Neural cell (in vitro differentiated cells): ENCODE results near the gene ODF4. TPM values are rescaled to one million over a fixed set of nuclear protein-coding genes. Genes with fewer than 3 reads are reported as not detected.

Experiments
- H2AFZ ChIP-seq: fragments of 200-600, 300-800 bp; sonication (generic), shearing (Covaris generic); 2 replicates; pipeline ENCODE4 v1.6.0; 2014; ENCODE audit warnings: low read depth, mild to moderate bottlenecking, antibody characterized with exemption, low read length, moderate library complexity
- H3F3A ChIP-seq: fragments of 200-600 bp; shearing (Covaris generic); 2 replicates; pipeline ENCODE4 v1.6.1; 2016; ENCODE audit warnings: mild to moderate bottlenecking, moderate library complexity, mixed read lengths, antibody characterized with exemption, low read length; ENCODE audit not compliant: insufficient read depth, poor library complexity, severe bottlenecking
- H3K27ac ChIP-seq: fragments of 200-600, 300-800 bp; sonication (generic), shearing (Covaris generic); 2 replicates; pipeline ENCODE4 v1.5.1; 2014; ENCODE audit warnings: mild to moderate bottlenecking, low read length, moderate library complexity
- H3K27me3 ChIP-seq: fragments of 300-800, 200-600 bp; sonication (generic), shearing (Covaris generic); 2 replicates; pipeline ENCODE4 v1.6.0; 2014; ENCODE audit warnings: mild to moderate bottlenecking, low read depth, low read length, moderate library complexity; ENCODE audit not compliant: insufficient read depth
- H3K36me3 ChIP-seq: fragments of 300-800, 200-600 bp; sonication (generic), shearing (Covaris generic); 2 replicates; pipeline ENCODE4 v1.5.1; 2014; ENCODE audit warnings: mild to moderate bottlenecking, antibody characterized with exemption, low read length, moderate library complexity; ENCODE audit not compliant: insufficient read depth
- H3K4me2 ChIP-seq: fragments of 300-800, 200-600 bp; sonication (generic), shearing (Covaris generic); 2 replicates; pipeline ENCODE4 v1.6.0; 2014; ENCODE audit warnings: mild to moderate bottlenecking, low read length
- H3K4me3 ChIP-seq: fragments of 300-800, 200-600 bp; sonication (generic), shearing (Covaris generic); 2 replicates; pipeline ENCODE4 v1.5.1; 2014; ENCODE audit warnings: mild to moderate bottlenecking, low read length, moderate library complexity
- H3K79me2 ChIP-seq: fragments of 200-600 bp; shearing (Covaris generic); replicated peaks from 2 replicates; pipeline ENCODE4 v1.6.0; 2014; ENCODE audit warnings: mild to moderate bottlenecking, low read length, moderate library complexity; ENCODE audit not compliant: insufficient read depth
- H3K9ac ChIP-seq: fragments of 300-800, 200-600 bp; sonication (generic), shearing (Covaris generic); 2 replicates; pipeline ENCODE4 v1.6.1; 2016; ENCODE audit warnings: mild to moderate bottlenecking, low read length, mixed read lengths
- H3K9me2 ChIP-seq: fragments of 200-600 bp; shearing (Covaris generic); 2 replicates; pipeline ENCODE4 v1.6.1; 2016; ENCODE audit warnings: mild to moderate bottlenecking, low read length, mixed read lengths; ENCODE audit not compliant: insufficient read depth
- H3K9me3 ChIP-seq: fragments of 200-600, 300-800 bp; sonication (generic), shearing (Covaris generic); 2 replicates; pipeline ENCODE4 v1.6.1; 2016; ENCODE audit warnings: mild to moderate bottlenecking, mixed run types, low read length, moderate library complexity, mixed read lengths
- H4K20me1 ChIP-seq: fragments of 200-600 bp; shearing (Covaris generic); 2 replicates; pipeline ENCODE4 v1.6.1; 2016; ENCODE audit warnings: mild to moderate bottlenecking, mixed run types; ENCODE audit not compliant: insufficient read depth
- EP300 ChIP-seq: fragments of 450-650 bp; conservative IDR thresholded peaks from 2 replicates; pipeline ENCODE4 v1.6.1; 2014; ENCODE audit warnings: antibody characterized with exemption, mild to moderate bottlenecking, moderate library complexity; ENCODE audit not compliant: poor library complexity, severe bottlenecking
- EZH2 ChIP-seq: fragments of 200-600, 300-800 bp; shearing (Covaris generic), sonication (generic); IDR thresholded peaks from 2 replicates; pipeline ENCODE4 v1.6.1; 2014; ENCODE audit warnings: antibody characterized with exemption, low read length, borderline replicate concordance, mild to moderate bottlenecking; ENCODE audit not compliant: insufficient read depth, poor library complexity, severe bottlenecking
- MXI1 ChIP-seq: fragments of 450-650 bp; conservative IDR thresholded peaks from 2 replicates; pipeline ENCODE4 v1.6.1; 2014; ENCODE audit warnings: antibody characterized with exemption, mild to moderate bottlenecking; ENCODE audit not compliant: poor library complexity, severe bottlenecking
- POLR2AphosphoS5 ChIP-seq: IDR thresholded peaks from 2 replicates; pipeline ENCODE4 v1.6.1; 2012
- RAD21 ChIP-seq: fragments of 450-650 bp; conservative IDR thresholded peaks from 2 replicates; pipeline ENCODE4 v1.6.1; 2014; ENCODE audit warnings: antibody characterized with exemption, mild to moderate bottlenecking, moderate library complexity
- SMC3 ChIP-seq: fragments of 450-650 bp; conservative IDR thresholded peaks from 2 replicates; pipeline ENCODE4 v1.6.1; 2014; ENCODE audit warnings: antibody characterized with exemption, mild to moderate bottlenecking, moderate library complexity; ENCODE audit not compliant: poor library complexity
- TAF1 ChIP-seq: IDR thresholded peaks from 2 replicates; pipeline ENCODE4 v1.6.1; 2012; ENCODE audit warnings: low read depth
- polyA plus RNA-seq: library from polyadenylated mRNA; depleted of rRNA; stranded (reverse); fragments of >200 nt; gene quantifications from 2 replicates; pipeline ENCODE4 v1.2.3, GENCODE V29; 2014
- TF ChIP-seq, protein P1 (sequence below): IDR thresholded peaks from 2 replicates; pipeline ENCODE4 v1.6.1; 2012; ENCODE audit warnings: borderline replicate concordance
- TF ChIP-seq, protein P2 (sequence below): fragments of 450-650 bp; IDR thresholded peaks from 2 replicates; pipeline ENCODE4 v1.5.1; 2014; ENCODE audit warnings: antibody characterized with exemption, mild to moderate bottlenecking, moderate library complexity; ENCODE audit not compliant: poor library complexity, severe bottlenecking

The ODF4 gene
- polyA plus RNA-seq, 1 donor from 2014 or later: not detected

- Histone ChIP-seq H2AFZ (no peak overlapping the region), H3K36me3 (no peaks in the 10 kb centered on the region), H3K9me2 (no peaks in the 10 kb centered on the region), H3K79me2 (peaks cover 9% of the 10 kb centered on the region), H3K9me3 (no peaks in the 10 kb centered on the region), H4K20me1 (no peaks in the 10 kb centered on the region), H3K4me2 (no peak overlapping the region), H3K4me3 (no peak overlapping the region), H3K27ac (no peak overlapping the region), H3K27me3 (no peaks in the 10 kb centered on the region), H3F3A (no peaks in the 10 kb centered on the region), H3K9ac (no peak overlapping the region)
- TF ChIP-seq MXI1 (no peak), SMC3 (no peak), POLR2AphosphoS5 (no peak), RAD21 (no peak), EZH2 (no peak), TAF1 (no peak), EP300 (no peak)
- TF ChIP-seq, protein P1, sequence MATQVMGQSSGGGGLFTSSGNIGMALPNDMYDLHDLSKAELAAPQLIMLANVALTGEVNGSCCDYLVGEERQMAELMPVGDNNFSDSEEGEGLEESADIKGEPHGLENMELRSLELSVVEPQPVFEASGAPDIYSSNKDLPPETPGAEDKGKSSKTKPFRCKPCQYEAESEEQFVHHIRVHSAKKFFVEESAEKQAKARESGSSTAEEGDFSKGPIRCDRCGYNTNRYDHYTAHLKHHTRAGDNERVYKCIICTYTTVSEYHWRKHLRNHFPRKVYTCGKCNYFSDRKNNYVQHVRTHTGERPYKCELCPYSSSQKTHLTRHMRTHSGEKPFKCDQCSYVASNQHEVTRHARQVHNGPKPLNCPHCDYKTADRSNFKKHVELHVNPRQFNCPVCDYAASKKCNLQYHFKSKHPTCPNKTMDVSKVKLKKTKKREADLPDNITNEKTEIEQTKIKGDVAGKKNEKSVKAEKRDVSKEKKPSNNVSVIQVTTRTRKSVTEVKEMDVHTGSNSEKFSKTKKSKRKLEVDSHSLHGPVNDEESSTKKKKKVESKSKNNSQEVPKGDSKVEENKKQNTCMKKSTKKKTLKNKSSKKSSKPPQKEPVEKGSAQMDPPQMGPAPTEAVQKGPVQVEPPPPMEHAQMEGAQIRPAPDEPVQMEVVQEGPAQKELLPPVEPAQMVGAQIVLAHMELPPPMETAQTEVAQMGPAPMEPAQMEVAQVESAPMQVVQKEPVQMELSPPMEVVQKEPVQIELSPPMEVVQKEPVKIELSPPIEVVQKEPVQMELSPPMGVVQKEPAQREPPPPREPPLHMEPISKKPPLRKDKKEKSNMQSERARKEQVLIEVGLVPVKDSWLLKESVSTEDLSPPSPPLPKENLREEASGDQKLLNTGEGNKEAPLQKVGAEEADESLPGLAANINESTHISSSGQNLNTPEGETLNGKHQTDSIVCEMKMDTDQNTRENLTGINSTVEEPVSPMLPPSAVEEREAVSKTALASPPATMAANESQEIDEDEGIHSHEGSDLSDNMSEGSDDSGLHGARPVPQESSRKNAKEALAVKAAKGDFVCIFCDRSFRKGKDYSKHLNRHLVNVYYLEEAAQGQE: no peak
- TF ChIP-seq, protein P2, sequence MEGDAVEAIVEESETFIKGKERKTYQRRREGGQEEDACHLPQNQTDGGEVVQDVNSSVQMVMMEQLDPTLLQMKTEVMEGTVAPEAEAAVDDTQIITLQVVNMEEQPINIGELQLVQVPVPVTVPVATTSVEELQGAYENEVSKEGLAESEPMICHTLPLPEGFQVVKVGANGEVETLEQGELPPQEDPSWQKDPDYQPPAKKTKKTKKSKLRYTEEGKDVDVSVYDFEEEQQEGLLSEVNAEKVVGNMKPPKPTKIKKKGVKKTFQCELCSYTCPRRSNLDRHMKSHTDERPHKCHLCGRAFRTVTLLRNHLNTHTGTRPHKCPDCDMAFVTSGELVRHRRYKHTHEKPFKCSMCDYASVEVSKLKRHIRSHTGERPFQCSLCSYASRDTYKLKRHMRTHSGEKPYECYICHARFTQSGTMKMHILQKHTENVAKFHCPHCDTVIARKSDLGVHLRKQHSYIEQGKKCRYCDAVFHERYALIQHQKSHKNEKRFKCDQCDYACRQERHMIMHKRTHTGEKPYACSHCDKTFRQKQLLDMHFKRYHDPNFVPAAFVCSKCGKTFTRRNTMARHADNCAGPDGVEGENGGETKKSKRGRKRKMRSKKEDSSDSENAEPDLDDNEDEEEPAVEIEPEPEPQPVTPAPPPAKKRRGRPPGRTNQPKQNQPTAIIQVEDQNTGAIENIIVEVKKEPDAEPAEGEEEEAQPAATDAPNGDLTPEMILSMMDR: no peak
Observed at GRCh38 chr17:8386841-8387240, 47.2 kb downstream of the ODF4 start.

GRCh38 chr17:8387914-8388651 is 48.4 kb downstream of the ODF4 start:
- H3F3A ChIP-seq: no peaks in the 10 kb centered on the region
- H2AFZ ChIP-seq: no peak overlapping the region
- no peaks in the 10 kb centered on the region for H3K79me2 ChIP-seq
- no peak overlapping the region for H3K9ac ChIP-seq
- no peak overlapping the region for H3K4me2 ChIP-seq
- H3K36me3 ChIP-seq: no peaks in the 10 kb centered on the region
- no peaks in the 10 kb centered on the region for H3K27me3 ChIP-seq
- H3K9me2 ChIP-seq: no peaks in the 10 kb centered on the region
- TF ChIP-seq MXI1 (no peak), POLR2AphosphoS5 (no peak), RAD21 (no peak), SMC3 (no peak), EZH2 (no peak), TAF1 (no peak), EP300 (no peak)
- TF ChIP-seq, protein P1: no peak
- TF ChIP-seq, protein P2: no peak
- no peaks in the 10 kb centered on the region for H3K9me3 ChIP-seq
- no peaks in the 10 kb centered on the region for H4K20me1 ChIP-seq
- H3K4me3 ChIP-seq: no peak overlapping the region
- no peak overlapping the region for H3K27ac ChIP-seq
